ENCODE results near the gene SLC9A6. TPM values are rescaled to one million over a fixed set of nuclear protein-coding genes. Genes with fewer than 3 reads are reported as not detected.

SLC9A6 gene
- total RNA-seq, 2 donors from 2014 or later, result 23.9 to 26.3 TPM

Other genes starting within 250 kb of the SLC9A6 start
- not detected for gene CT45A3, start 217.2 kb upstream of the SLC9A6 start, total RNA-seq
- not detected for gene CT45A5, start 199.9 kb upstream of the SLC9A6 start, total RNA-seq
- gene CT45A6, start 182.6 kb upstream of the SLC9A6 start, total RNA-seq, result not detected
- gene CT45A2, start 165.4 kb upstream of the SLC9A6 start, total RNA-seq, result not detected
- not detected for gene CT45A7, start 148.2 kb upstream of the SLC9A6 start, total RNA-seq
- not detected for gene CT45A8, start 130.9 kb upstream of the SLC9A6 start, total RNA-seq
- not detected for gene CT45A9, start 113.6 kb upstream of the SLC9A6 start, total RNA-seq
- gene CT45A10, start 92.0 kb upstream of the SLC9A6 start, total RNA-seq, result not detected
- not detected for gene SAGE1, start 91.7 kb upstream of the SLC9A6 start, total RNA-seq
- 10 to 100 TPM; 27.0 to 29.9 TPM for gene MMGT1, start 11.4 kb upstream of the SLC9A6 start, total RNA-seq
- gene FHL1, start 162.1 kb downstream of the SLC9A6 start, total RNA-seq, result 10 to 100 TPM; 29.1 to 61.3 TPM